ENCODE measurements around the gene KRTAP3-3. TPM values are rescaled to one million over a fixed set of nuclear protein-coding genes. Genes with fewer than 3 reads are reported as not detected.

Gene KRTAP3-3
- total RNA-seq, 1 experiment from 2014 or later, result not detected

DNA sequence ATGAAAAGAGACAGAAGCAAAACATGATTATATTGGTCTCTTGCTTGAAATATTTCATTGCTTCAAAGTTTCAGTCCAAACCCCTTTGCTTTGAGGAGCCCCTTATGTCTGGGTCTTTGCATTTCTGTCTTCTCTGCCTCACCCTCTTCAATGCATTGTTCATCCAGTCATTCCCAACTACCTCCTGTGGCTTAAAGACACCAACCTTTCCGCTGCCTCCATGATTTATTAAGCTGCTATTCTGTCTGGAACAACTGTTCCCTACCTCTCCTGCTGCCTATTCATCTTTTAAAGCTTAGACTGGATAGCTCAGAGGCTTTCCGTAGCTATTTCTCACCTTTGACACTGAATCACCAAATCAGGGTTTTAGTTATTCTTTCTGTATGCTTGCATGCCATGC is 3.4 kb upstream of the KRTAP3-3 start:
- Histone ChIP-seq H3K23me2 (ENCODE audit: insufficient read length, low read depth, low read length, poor library complexity, severe bottlenecking) (no peaks in the 10 kb centered on the region), H4K8ac (replicated peaks; ENCODE audit: insufficient read length, low read depth, low read length) (no peak overlapping the region), H3K18ac (ENCODE audit: insufficient read length, low read depth, low read length) (no peak overlapping the region), H2BK5ac (ENCODE audit: insufficient read length, low read length) (no peak overlapping the region), H3K9me3 (ENCODE audit: control insufficient read depth, low read depth, low read length) (no peaks in the 10 kb centered on the region), H3K27ac (ENCODE audit: insufficient read length, low read depth, low read length) (no peak overlapping the region), H3K14ac (ENCODE audit: insufficient read depth, low read length) (no peak overlapping the region), H3K4me1 (ENCODE audit: insufficient read depth, low read length) (no peaks in the 10 kb centered on the region), H2AK5ac (ENCODE audit: insufficient read length, low read length) (no peak overlapping the region), H4K91ac (ENCODE audit: insufficient read length, low read depth, low read length) (no peak overlapping the region), H2BK12ac (ENCODE audit: insufficient read length, low read depth, low read length) (no peak overlapping the region), H3T11ph (ENCODE audit: low read length) (no peak overlapping the region), H3K56ac (ENCODE audit: insufficient read length, low read depth, low read length) (no peak overlapping the region), H4K20me1 (ENCODE audit: control insufficient read depth, insufficient read depth, insufficient read length) (no peaks in the 10 kb centered on the region), H2BK20ac (ENCODE audit: low read depth, low read length, poor library complexity, severe bottlenecking) (no peak overlapping the region), H3K79me1 (ENCODE audit: insufficient read depth, low read depth, low read length, poor library complexity, severe bottlenecking) (no peaks in the 10 kb centered on the region), H3K4ac (ENCODE audit: low read depth, low read length) (no peak overlapping the region), H2BK15ac (ENCODE audit: low read depth, low read length) (no peak overlapping the region), H3K27me3 (ENCODE audit: insufficient read depth, low read length) (no peaks in the 10 kb centered on the region), H3K79me2 (ENCODE audit: insufficient read depth, low read length) (no peaks in the 10 kb centered on the region), H3K9ac (ENCODE audit: extremely low read depth, insufficient read length, low read length) (no peak overlapping the region), H2BK120ac (ENCODE audit: low read depth, low read length, poor library complexity, severe bottlenecking) (no peak overlapping the region), H3K4me2 (ENCODE audit: insufficient read depth, insufficient read length, low read length) (no peak overlapping the region), H4K5ac (ENCODE audit: insufficient read length, low read depth, low read length) (no peak overlapping the region), H3K23ac (ENCODE audit: insufficient read length, low read depth, low read length) (no peak overlapping the region), H2AFZ (ENCODE audit: low read length) (no peak overlapping the region)
- no peak overlapping the region for H3K27ac Mint-ChIP-seq
- no peaks in the 10 kb centered on the region; the same call in 1 of the 2 replicates for H3K27me3 Mint-ChIP-seq (ENCODE audit: low read depth)
- no CpG with 5 or more reads among the region's 2 CpGs for WGBS (ENCODE audit: extremely low coverage, insufficient read length, low lambda C conversion rate)
- no peaks in the 10 kb centered on the region; a peak in 1 of 7 replicates for H3K36me3 Mint-ChIP-seq (ENCODE audit: insufficient read depth in 1 of 3, low read depth in 3 of 3)
- no peaks in the 10 kb centered on the region for H3K9me3 Mint-ChIP-seq
- H3K4me1 Mint-ChIP-seq, result peaks cover 0 to 3% of the 10 kb centered on the region in 2 experiments; a peak in 1 of 4 replicates
- H3K4me3 Mint-ChIP-seq, result no peak overlapping the region
- DNase-seq, result no peak
- TF ChIP-seq, protein P1, sequence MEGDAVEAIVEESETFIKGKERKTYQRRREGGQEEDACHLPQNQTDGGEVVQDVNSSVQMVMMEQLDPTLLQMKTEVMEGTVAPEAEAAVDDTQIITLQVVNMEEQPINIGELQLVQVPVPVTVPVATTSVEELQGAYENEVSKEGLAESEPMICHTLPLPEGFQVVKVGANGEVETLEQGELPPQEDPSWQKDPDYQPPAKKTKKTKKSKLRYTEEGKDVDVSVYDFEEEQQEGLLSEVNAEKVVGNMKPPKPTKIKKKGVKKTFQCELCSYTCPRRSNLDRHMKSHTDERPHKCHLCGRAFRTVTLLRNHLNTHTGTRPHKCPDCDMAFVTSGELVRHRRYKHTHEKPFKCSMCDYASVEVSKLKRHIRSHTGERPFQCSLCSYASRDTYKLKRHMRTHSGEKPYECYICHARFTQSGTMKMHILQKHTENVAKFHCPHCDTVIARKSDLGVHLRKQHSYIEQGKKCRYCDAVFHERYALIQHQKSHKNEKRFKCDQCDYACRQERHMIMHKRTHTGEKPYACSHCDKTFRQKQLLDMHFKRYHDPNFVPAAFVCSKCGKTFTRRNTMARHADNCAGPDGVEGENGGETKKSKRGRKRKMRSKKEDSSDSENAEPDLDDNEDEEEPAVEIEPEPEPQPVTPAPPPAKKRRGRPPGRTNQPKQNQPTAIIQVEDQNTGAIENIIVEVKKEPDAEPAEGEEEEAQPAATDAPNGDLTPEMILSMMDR (conservative IDR thresholded peaks at IDR 0.05), result no peak

Data from H9 (cell line).